Parathyroid adenoma (tissue), 2 donors: ENCODE results near the gene ATAD2B.

Experiments
- H2AFZ ChIP-seq: fragments of 300-600 bp; sonication (generic); one replicate; pipeline ENCODE4 v1.7.0; 2017; ENCODE audit warnings: antibody characterized with exemption, mild to moderate bottlenecking
- H3K27ac ChIP-seq: fragments of 300-600 bp; sonication (generic); one replicate; pipeline ENCODE4 v1.7.0; 2017
- H3K27me3 ChIP-seq: fragments of 300-600 bp; sonication (generic); one replicate; pipeline ENCODE4 v1.7.0; 2017; ENCODE audit warnings: low read length; ENCODE audit not compliant: control insufficient read depth, insufficient read depth
- H3K36me3 ChIP-seq: fragments of 300-600 bp; sonication (generic); one replicate; pipeline ENCODE4 v1.7.0; 2017; ENCODE audit warnings: low read length; ENCODE audit not compliant: control insufficient read depth, insufficient read depth
- H3K4me1 ChIP-seq: fragments of 300-600 bp; sonication (generic); one replicate; pipeline ENCODE4 v1.7.0; 2017; ENCODE audit warnings: control low read depth
- H3K4me2 ChIP-seq: fragments of 300-600 bp; sonication (generic); one replicate; pipeline ENCODE4 v1.7.0; 2017; ENCODE audit warnings: low read length
- H3K4me3 ChIP-seq: fragments of 300-600 bp; sonication (generic); one replicate; pipeline ENCODE4 v1.7.0; 2017; ENCODE audit warnings: low read depth, low read length
- H3K79me2 ChIP-seq: fragments of 300-600 bp; sonication (generic); one replicate; pipeline ENCODE4 v1.7.0; 2017; ENCODE audit warnings: control low read depth
- H3K9ac ChIP-seq: fragments of 300-600 bp; sonication (generic); one replicate; pipeline ENCODE4 v1.7.0; 2017; ENCODE audit warnings: mild to moderate bottlenecking
- H3K9me3 ChIP-seq: fragments of 300-600 bp; sonication (generic); one replicate; pipeline ENCODE4 v1.7.0; 2017; ENCODE audit warnings: low read length; ENCODE audit not compliant: control insufficient read depth
- CTCF ChIP-seq: fragments of 300-600 bp; sonication (generic); IDR thresholded peaks from one replicate; pipeline ENCODE4 v1.7.0; 2017; ENCODE audit warnings: antibody characterized with exemption, mild to moderate bottlenecking
- donor health status: primary hyperparathyroidism.

The ATAD2B gene

DNA sequence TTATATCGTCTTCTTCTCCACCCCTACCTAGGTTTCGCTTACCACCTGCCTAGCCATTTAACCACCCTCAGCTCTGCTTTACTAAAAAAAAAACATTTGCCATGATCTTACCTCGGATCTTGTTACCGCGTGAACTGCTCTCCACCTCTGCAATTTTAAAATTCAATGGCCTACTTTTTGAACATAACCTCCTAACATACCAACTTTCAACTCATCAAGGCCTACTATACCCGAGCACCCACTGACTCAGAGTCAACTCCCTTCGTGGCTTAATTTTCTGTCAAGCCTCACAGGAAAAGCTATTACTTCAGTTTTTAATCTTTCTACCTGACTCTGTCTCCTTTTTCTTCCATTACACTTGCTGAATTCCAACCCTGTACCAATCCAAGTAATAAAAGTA, 55.7 kb downstream of the ATAD2B start:
- TF ChIP-seq CTCF, result no peak
- Histone ChIP-seq H3K79me2 (no peaks in the 10 kb centered on the region), H3K4me2 (no peak overlapping the region), H3K9ac (no peak overlapping the region), H2AFZ (no peak overlapping the region), H3K36me3 (no peaks in the 10 kb centered on the region), H3K27ac (no peak overlapping the region), H3K9me3 (no peaks in the 10 kb centered on the region), H3K27me3 (no peaks in the 10 kb centered on the region), H3K4me1 (no peaks in the 10 kb centered on the region), H3K4me3 (no peak overlapping the region)

DNA sequence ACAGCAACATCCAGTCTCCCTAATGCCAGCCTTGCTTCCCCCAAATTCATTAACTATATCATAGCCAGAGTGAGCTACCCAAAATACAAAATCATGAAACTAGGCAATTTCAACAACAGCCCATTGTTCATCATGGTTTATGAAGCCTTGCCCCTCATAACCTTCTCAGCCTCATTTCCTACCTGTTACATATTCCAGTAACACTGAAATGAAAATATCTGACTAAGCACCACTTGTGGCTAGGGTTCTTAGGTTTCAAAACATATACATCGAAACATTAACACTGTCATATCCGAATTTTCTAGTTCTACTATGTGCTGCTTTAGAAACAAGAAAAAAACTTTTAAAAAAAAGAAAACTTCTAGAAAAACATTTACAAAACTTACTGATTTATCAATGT, 59.5 kb downstream of the ATAD2B start:
- Histone ChIP-seq H2AFZ (no peak overlapping the region), H3K27ac (no peak overlapping the region), H3K36me3 (no peaks in the 10 kb centered on the region), H3K9ac (no peak overlapping the region), H3K4me2 (no peak overlapping the region), H3K9me3 (no peaks in the 10 kb centered on the region), H3K4me1 (no peaks in the 10 kb centered on the region), H3K27me3 (no peaks in the 10 kb centered on the region), H3K4me3 (no peak overlapping the region), H3K79me2 (no peaks in the 10 kb centered on the region)
- TF ChIP-seq CTCF, result no peak

DNA sequence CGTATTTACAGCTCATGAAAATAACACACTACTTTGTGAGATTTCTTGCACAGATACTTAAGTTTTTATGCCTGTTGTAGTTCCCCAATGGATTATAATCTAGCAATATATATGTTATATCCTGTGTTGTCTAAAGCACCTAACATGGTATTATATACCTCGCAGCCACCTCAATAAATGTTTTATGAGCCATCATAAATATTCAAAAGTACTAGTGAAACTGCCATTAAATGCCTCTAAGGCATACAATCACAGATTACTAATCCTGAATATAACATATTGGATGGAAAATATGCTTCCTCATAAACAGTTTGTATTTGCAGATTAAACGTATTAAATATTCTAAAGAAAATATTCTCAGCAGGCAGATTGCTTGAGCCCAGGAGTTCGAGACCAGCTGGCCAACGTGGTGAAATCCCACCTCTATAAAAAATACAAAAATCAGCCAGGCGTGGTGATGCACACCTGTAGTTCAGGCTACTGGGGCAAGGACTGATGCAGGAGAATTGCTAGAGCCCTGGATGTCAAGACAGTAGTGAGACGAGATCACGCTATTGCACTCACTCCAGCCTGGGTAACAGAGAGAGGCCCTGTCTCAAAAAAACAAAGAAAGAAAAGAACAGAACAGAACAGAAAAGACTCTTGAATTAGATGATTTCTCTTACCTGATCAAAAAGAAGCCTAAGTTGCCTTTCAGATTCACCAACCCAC, 64.1 kb downstream of the ATAD2B start:
- H3K9ac ChIP-seq, result no peak overlapping the region
- no peak overlapping the region for H3K4me2 ChIP-seq
- no peaks in the 10 kb centered on the region for H3K4me1 ChIP-seq
- no peaks in the 10 kb centered on the region for H3K36me3 ChIP-seq
- H3K79me2 ChIP-seq, result no peaks in the 10 kb centered on the region
- no peak overlapping the region for H3K27ac ChIP-seq
- TF ChIP-seq CTCF, result no peak
- no peaks in the 10 kb centered on the region for H3K27me3 ChIP-seq
- H3K4me3 ChIP-seq, result no peak overlapping the region
- no peaks in the 10 kb centered on the region for H3K9me3 ChIP-seq
- no peak overlapping the region for H2AFZ ChIP-seq

GRCh38 chr2:23861952-23862351, 65.0 kb downstream of the ATAD2B start:
- Histone ChIP-seq H3K9me3 (no peaks in the 10 kb centered on the region), H2AFZ (no peak overlapping the region), H3K4me3 (no peak overlapping the region), H3K79me2 (no peaks in the 10 kb centered on the region), H3K27me3 (no peaks in the 10 kb centered on the region), H3K4me2 (no peak overlapping the region), H3K9ac (no peak overlapping the region), H3K4me1 (no peaks in the 10 kb centered on the region), H3K36me3 (no peaks in the 10 kb centered on the region), H3K27ac (no peak overlapping the region)
- no peak for TF ChIP-seq CTCF

- no peak overlapping the region for H3K27ac ChIP-seq
- H3K4me1 ChIP-seq, result no peaks in the 10 kb centered on the region
- H3K9me3 ChIP-seq, result no peaks in the 10 kb centered on the region
- H2AFZ ChIP-seq, result no peak overlapping the region
- no peak overlapping the region for H3K9ac ChIP-seq
- H3K4me3 ChIP-seq, result no peak overlapping the region
- no peaks in the 10 kb centered on the region for H3K27me3 ChIP-seq
- no peaks in the 10 kb centered on the region for H3K36me3 ChIP-seq
- H3K79me2 ChIP-seq, result no peaks in the 10 kb centered on the region
- no peak for TF ChIP-seq CTCF
- no peak overlapping the region for H3K4me2 ChIP-seq
Measured at GRCh38 chr2:23859983-23860382, 66.9 kb downstream of the ATAD2B start.
